ENCODE data around the gene UVSSA.

DNA sequence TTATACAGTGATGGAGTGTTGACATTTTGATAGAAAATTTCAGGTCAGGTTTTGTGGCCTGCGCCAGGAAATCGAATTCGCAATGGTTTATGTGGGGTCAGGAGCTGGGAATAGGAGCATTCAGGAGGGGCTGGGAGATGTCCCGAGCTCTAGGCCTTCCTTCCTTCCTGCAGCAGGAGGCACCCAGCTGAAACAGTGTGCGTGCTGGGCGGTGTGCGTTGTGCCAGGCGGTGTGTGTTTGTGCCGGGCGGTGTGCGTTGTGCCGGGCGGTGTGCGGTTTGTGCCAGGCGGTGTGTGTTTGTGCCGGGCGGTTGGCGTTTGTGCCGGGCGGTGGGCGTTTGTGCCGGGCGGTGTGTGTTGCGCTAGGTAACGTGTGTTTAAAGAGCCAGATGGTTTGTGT, 1.7 kb downstream of the UVSSA start:
- TF ChIP-seq CTCF (IDR thresholded peaks at IDR 0.05), result no peak
- no peak for TF ChIP-seq POLR2A (IDR thresholded peaks at IDR 0.05)

Data from body of pancreas (tissue), 4 donors.